Type B pancreatic cell (in vitro differentiated cells): Measurements from ENCODE around the gene FAM240B. TPM values are rescaled to one million over a fixed set of nuclear protein-coding genes. Genes with fewer than 3 reads are reported as not detected.
A peak's percentile ranks its signal among the peaks of the same experiment; 100 is the strongest.

Experiments used
- DNase-seq: peaks from one replicate; pipeline ENCODE4 v3.0.0; 2021; ENCODE audit warnings: mixed read lengths; ENCODE audit not compliant: unreplicated experiment; ENCODE audit errors: extremely low spot score
- H3K27ac Mint-ChIP-seq: 2 replicates; pipeline ENCODE4 v1.8.0; 2021; ENCODE audit warnings: mild to moderate bottlenecking, mixed read lengths
- H3K27me3 Mint-ChIP-seq: 2 replicates; pipeline ENCODE4 v1.8.0; 2021; ENCODE audit warnings: mixed read lengths
- H3K36me3 Mint-ChIP-seq: 2 replicates; pipeline ENCODE4 v1.8.0; 2021; ENCODE audit warnings: mixed read lengths
- H3K4me1 Mint-ChIP-seq: one replicate; pipeline ENCODE4 v1.8.0; 2021; ENCODE audit warnings: mixed read lengths; ENCODE audit not compliant: unreplicated experiment
- H3K4me3 Mint-ChIP-seq: 2 replicates; pipeline ENCODE4 v1.8.0; 2021; ENCODE audit warnings: mild to moderate bottlenecking, mixed read lengths
- H3K9me3 Mint-ChIP-seq: 2 replicates; pipeline ENCODE4 v1.8.0; 2021; ENCODE audit warnings: mixed read lengths
- CTCF ChIP-seq: fragments of 200-600 bp; sonication (generic); conservative IDR thresholded peaks from 2 replicates; pipeline ENCODE4 v1.5.0; 2021; ENCODE audit warnings: antibody characterized with exemption, mild to moderate bottlenecking
- total RNA-seq: library from RNA; stranded (reverse); gene quantifications from 2 replicates; pipeline ENCODE4 v1.2.1, GENCODE V29; 2021; ENCODE audit warnings: low replicate concordance

FAM240B gene
- total RNA-seq, 1 donor from 2014 or later: not detected

GRCh38 chr9:38713426-38713825, 6.5 kb downstream of the FAM240B start:
- no peak for DNase-seq

DNA sequence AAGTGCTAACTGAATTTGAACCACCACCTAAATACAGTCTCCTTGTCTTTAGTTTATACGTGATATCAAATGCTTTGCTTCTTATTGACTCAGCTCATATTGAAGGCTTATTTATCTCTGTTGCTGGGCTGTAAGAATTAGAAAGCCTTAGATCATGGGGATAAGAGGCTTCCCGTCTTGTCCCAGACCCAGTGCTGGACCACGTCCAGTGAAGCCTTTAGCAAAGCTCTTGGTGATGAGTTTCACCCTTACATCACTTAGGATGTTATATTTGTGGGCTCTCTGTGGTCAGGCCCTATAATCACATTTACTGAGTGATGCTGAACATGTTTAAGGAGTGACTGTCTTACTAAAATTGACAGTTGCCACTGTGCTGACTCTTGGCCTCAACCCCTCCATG, 11.2 kb downstream of the FAM240B start:
- no peak for DNase-seq
- Mint-ChIP-seq H3K4me1 (peaks cover 4% of the 10 kb centered on the region), H3K4me3 (no peak overlapping the region), H3K9me3 (no peaks in the 10 kb centered on the region), H3K27ac (no peak overlapping the region), H3K27me3 (peaks cover 35% of the 10 kb centered on the region), H3K36me3 (no peaks in the 10 kb centered on the region)
- TF ChIP-seq CTCF: no peak

More at GRCh38 chr9:38713426-38713825, 6.5 kb downstream of the FAM240B start:
- Mint-ChIP-seq H3K4me1 (peaks cover 10% of the 10 kb centered on the region), H3K9me3 (no peaks in the 10 kb centered on the region), H3K27ac (no peak overlapping the region), H3K36me3 (no peaks in the 10 kb centered on the region), H3K4me3 (no peak overlapping the region), H3K27me3 (peaks cover 21% of the 10 kb centered on the region)
- no peak for TF ChIP-seq CTCF

GRCh38 chr9:38707885-38708637, 11.9 kb downstream of the FAM240B start:
- Mint-ChIP-seq H3K4me1 (peaks cover 4% of the 10 kb centered on the region), H3K36me3 (no peaks in the 10 kb centered on the region), H3K27me3 (peaks cover 39% of the 10 kb centered on the region), H3K9me3 (no peaks in the 10 kb centered on the region), H3K4me3 (no peak overlapping the region), H3K27ac (no peak overlapping the region)
- TF ChIP-seq CTCF: peak; percentile 59
- DNase-seq: no peak

DNA sequence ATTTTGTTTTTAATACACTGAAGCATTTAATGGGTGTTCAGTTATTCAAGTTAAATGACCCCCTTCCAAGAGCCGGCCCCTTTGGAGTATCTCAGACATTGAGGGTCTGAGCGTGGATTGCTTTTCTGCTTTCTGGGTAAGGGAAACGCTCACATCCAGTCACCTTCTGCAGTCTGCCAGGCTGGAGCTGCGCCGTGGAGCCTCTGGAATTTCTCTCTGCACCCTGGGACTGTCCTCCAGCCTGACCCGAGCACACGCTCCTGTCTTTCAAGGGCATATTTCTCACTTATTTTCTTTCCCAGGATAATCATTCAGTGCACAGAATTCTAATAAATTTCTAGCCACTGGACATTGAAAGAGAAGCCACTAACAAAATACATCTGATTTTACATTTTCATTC, 13.4 kb downstream of the FAM240B start:
- Mint-ChIP-seq H3K36me3 (no peaks in the 10 kb centered on the region), H3K27me3 (peaks cover 32% of the 10 kb centered on the region), H3K4me1 (no peaks in the 10 kb centered on the region), H3K27ac (no peak overlapping the region), H3K4me3 (no peak overlapping the region), H3K9me3 (no peaks in the 10 kb centered on the region)
- TF ChIP-seq CTCF: no peak
- no peak for DNase-seq

DNA sequence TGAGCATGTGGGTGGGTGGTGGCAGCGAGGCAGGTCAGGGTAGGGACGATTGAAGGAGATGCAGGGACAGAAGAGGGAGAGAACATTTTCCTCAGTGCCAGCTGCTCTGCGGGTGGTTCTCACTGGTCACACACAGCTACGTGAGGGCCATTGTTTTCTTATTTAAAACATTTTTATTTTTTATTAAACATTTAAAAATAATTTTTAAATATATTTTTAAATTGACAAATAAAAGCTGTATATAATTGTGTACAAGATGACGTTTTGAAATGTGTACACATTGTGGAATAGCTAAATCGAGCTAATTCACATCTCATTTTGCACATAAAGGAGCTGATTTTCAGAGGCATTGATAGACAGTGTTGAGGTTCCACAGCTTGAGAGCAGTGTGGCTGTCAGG, 14.0 kb downstream of the FAM240B start:
- no peaks in the 10 kb centered on the region for H3K36me3 Mint-ChIP-seq
- no peak for TF ChIP-seq CTCF
- H3K9me3 Mint-ChIP-seq: no peaks in the 10 kb centered on the region
- no peak overlapping the region for H3K4me3 Mint-ChIP-seq
- H3K27me3 Mint-ChIP-seq: peaks cover 32% of the 10 kb centered on the region
- H3K4me1 Mint-ChIP-seq: no peaks in the 10 kb centered on the region
- no peak overlapping the region for H3K27ac Mint-ChIP-seq
- DNase-seq: no peak
